HG02885 (cell line): ENCODE measurements around the gene GGT5.
"Not testable (repeated sequence)": the region's sequence is repeated elsewhere in the genome, so short reads cannot be mapped to it uniquely, and the experiment has no call there.

Source experiments
- ATAC-seq: cut with Tn5 transposase; IDR thresholded peaks from one replicate; pipeline ENCODE4 v1.9.1; 2021; ENCODE audit warnings: mild to moderate bottlenecking; ENCODE audit not compliant: unreplicated experiment, poor library complexity

The GGT5 gene

GRCh38 chr22:24264329-24264896 lies 19.5 kb upstream of the GGT5 start:
- not testable (repeated sequence) for ATAC-seq

GRCh38 chr22:24263479-24263878 lies 18.6 kb upstream of the GGT5 start:
- not testable (repeated sequence) for ATAC-seq

- ATAC-seq = not testable (repeated sequence)
These were observed 17.4 kb upstream of the GGT5 start for GRCh38 chr22:24262185-24262749.

GRCh38 chr22:24259459-24259858 lies 14.6 kb upstream of the GGT5 start:
- not testable (repeated sequence) for ATAC-seq

GRCh38 chr22:24256736-24257135 lies 11.9 kb upstream of the GGT5 start:
- not testable (repeated sequence) for ATAC-seq

GRCh38 chr22:24256136-24256535 lies 11.3 kb upstream of the GGT5 start:
- not testable (repeated sequence) for ATAC-seq

GRCh38 chr22:24253126-24253525 lies 8.2 kb upstream of the GGT5 start:
- ATAC-seq = not testable (repeated sequence)

GRCh38 chr22:24251286-24251685 lies 6.4 kb upstream of the GGT5 start:
- ATAC-seq = not testable (repeated sequence)

- ATAC-seq = not testable (repeated sequence)
These were observed 4.5 kb upstream of the GGT5 start for GRCh38 chr22:24249413-24249812.

- ATAC-seq = not testable (repeated sequence)
These were observed 3.7 kb upstream of the GGT5 start for GRCh38 chr22:24248611-24249010.

- ATAC-seq = no peak
These were observed 2.9 kb upstream of the GGT5 start for GRCh38 chr22:24247564-24248344.

- no peak for ATAC-seq
These were observed 2.2 kb upstream of the GGT5 start for GRCh38 chr22:24247011-24247507.

- not testable (repeated sequence) for ATAC-seq
These were observed 991 bp upstream of the GGT5 start for GRCh38 chr22:24245584-24246561.

- ATAC-seq = no peak
These were observed 616 bp downstream of the GGT5 start for GRCh38 chr22:24244144-24244787.

GRCh38 chr22:24243417-24243816 lies 1.5 kb downstream of the GGT5 start:
- not testable (repeated sequence) for ATAC-seq

GRCh38 chr22:24240985-24241692 lies 3.7 kb downstream of the GGT5 start:
- ATAC-seq = not testable (repeated sequence)

- ATAC-seq = no peak
These were observed 4.5 kb downstream of the GGT5 start for GRCh38 chr22:24240381-24240780.

- not testable (repeated sequence) for ATAC-seq
These were observed 6.7 kb downstream of the GGT5 start for GRCh38 chr22:24238101-24238694.

- ATAC-seq = no peak
These were observed 8.2 kb downstream of the GGT5 start for GRCh38 chr22:24236656-24237055.
